Measurements from ENCODE around the gene DRG2. TPM values are rescaled to one million over a fixed set of nuclear protein-coding genes. Genes with fewer than 3 reads are reported as not detected.
A peak's percentile ranks its signal among the peaks of the same experiment; 100 is the strongest.

DRG2 gene
- total RNA-seq: 10 to 100 TPM; 43.6 to 53.2 TPM

GRCh38 chr17:18087610-18088491, at the start of gene DRG2:
DRG2 (plus strand) TSS chr17:18087948; CDS start chr17:18088024, 76 bp downstream.
- Mint-ChIP-seq H3K27me3 (no peaks in the 10 kb centered on the region), H3K9me3 (no peaks in the 10 kb centered on the region), H3K4me1 (peaks cover 16% of the 10 kb centered on the region), H3K4me3 (peak within 1 kb of the TSS; percentile 99), H3K36me3 (peaks cover 8% of the 10 kb centered on the region), H3K27ac (peak within 1 kb of the TSS; percentile 98)
- POLR2A ChIA-PET: no interaction called here
- ATAC-seq (ENCODE audit: low read depth): peak; percentile 92
- DNase-seq: peak; percentile 94

GRCh38 chr17:18038149-18038850, 49.4 kb upstream of the DRG2 start:
- H3K9me3 Mint-ChIP-seq: no peaks in the 10 kb centered on the region
- H3K27ac Mint-ChIP-seq: peak overlapping the region; percentile 97
- POLR2A ChIA-PET: interaction anchor here (0.6 to 1.5 kb wide), 2 partner anchors 9 to 361 kb away, joined by 3 to 5 read pairs; no protein-coding TSS in a partner anchor
- DNase-seq (no peak), ATAC-seq (ENCODE audit: low read depth) (no peak)
- no peaks in the 10 kb centered on the region for H3K27me3 Mint-ChIP-seq
- H3K36me3 Mint-ChIP-seq: peaks cover 4% of the 10 kb centered on the region
- peak overlapping the region; percentile 98 for H3K4me3 Mint-ChIP-seq
- peaks cover 36% of the 10 kb centered on the region for H3K4me1 Mint-ChIP-seq

- no peaks in the 10 kb centered on the region for H3K27me3 Mint-ChIP-seq
- H3K36me3 Mint-ChIP-seq: peaks cover 4% of the 10 kb centered on the region
- POLR2A ChIA-PET: interaction anchor here (1.5 kb wide), 1 partner anchor 362 kb away, joined by 3 read pairs; no protein-coding TSS in a partner anchor
- DNase-seq (peak; percentile 100), ATAC-seq (ENCODE audit: low read depth) (peak; percentile 90)
- H3K4me3 Mint-ChIP-seq: peak within 1 kb of the TSS; percentile 98
- H3K4me1 Mint-ChIP-seq: peaks cover 33% of the 10 kb centered on the region
- peak within 1 kb of the TSS; percentile 97 for H3K27ac Mint-ChIP-seq
- H3K9me3 Mint-ChIP-seq: no peaks in the 10 kb centered on the region
These were observed 48.8 kb upstream of the DRG2 start, which contains the start of the genes ATPAF2 and GID4 for GRCh38 chr17:18038861-18039534. ATPAF2 (minus strand) TSS chr17:18039168; CDS start chr17:18039013, 155 bp downstream. GID4 (plus strand) TSS chr17:18039408; CDS start chr17:18039465, 57 bp downstream.

GRCh38 chr17:18039535-18040260, 48.0 kb upstream of the DRG2 start:
- H3K27ac Mint-ChIP-seq: peak overlapping the region; percentile 97
- DNase-seq: no peak
- POLR2A ChIA-PET: interaction anchor here (1.5 kb wide), 1 partner anchor 362 kb away, joined by 3 read pairs; no protein-coding TSS in a partner anchor
- H3K27me3 Mint-ChIP-seq: no peaks in the 10 kb centered on the region
- H3K4me3 Mint-ChIP-seq: peak overlapping the region; percentile 98
- H3K4me1 Mint-ChIP-seq: peaks cover 33% of the 10 kb centered on the region
- H3K36me3 Mint-ChIP-seq: peaks cover 4% of the 10 kb centered on the region
- peak; percentile 40 for ATAC-seq (ENCODE audit: low read depth)
- H3K9me3 Mint-ChIP-seq: no peaks in the 10 kb centered on the region

- no peaks in the 10 kb centered on the region for H3K9me3 Mint-ChIP-seq
- ATAC-seq (ENCODE audit: low read depth) (no peak), DNase-seq (no peak)
- H3K27ac Mint-ChIP-seq: peak overlapping the region; percentile 85
- peaks cover 33% of the 10 kb centered on the region for H3K4me1 Mint-ChIP-seq
- H3K27me3 Mint-ChIP-seq: no peaks in the 10 kb centered on the region
- H3K4me3 Mint-ChIP-seq: peak overlapping the region; percentile 91
- POLR2A ChIA-PET: interaction anchor here (0.6 kb wide), 1 partner anchor 9 kb away, joined by 3 read pairs; no protein-coding TSS in a partner anchor
- peaks cover 4% of the 10 kb centered on the region for H3K36me3 Mint-ChIP-seq
These were observed 47.4 kb upstream of the DRG2 start for GRCh38 chr17:18040261-18040858.

- H3K4me1 Mint-ChIP-seq: peaks cover 29% of the 10 kb centered on the region
- POLR2A ChIA-PET: no interaction called here
These were observed 46.0 kb upstream of the DRG2 start for GRCh38 chr17:18041776-18042175.

GRCh38 chr17:18042983-18043382, 44.8 kb upstream of the DRG2 start:
- Mint-ChIP-seq H3K36me3 (peaks cover 10% of the 10 kb centered on the region), H3K27me3 (no peaks in the 10 kb centered on the region), H3K4me1 (peaks cover 20% of the 10 kb centered on the region), H3K9me3 (no peaks in the 10 kb centered on the region), H3K4me3 (no peak overlapping the region), H3K27ac (no peak overlapping the region)
- DNase-seq (no peak), ATAC-seq (ENCODE audit: low read depth) (no peak)
- POLR2A ChIA-PET: no interaction called here

More at GRCh38 chr17:18041776-18042175, 46.0 kb upstream of the DRG2 start:
- H3K27me3 Mint-ChIP-seq: no peaks in the 10 kb centered on the region
- H3K36me3 Mint-ChIP-seq: peaks cover 5% of the 10 kb centered on the region
- H3K4me3 Mint-ChIP-seq: no peak overlapping the region
- no peak for ATAC-seq (ENCODE audit: low read depth)
- H3K27ac Mint-ChIP-seq: no peak overlapping the region
- DNase-seq: no peak
- no peaks in the 10 kb centered on the region for H3K9me3 Mint-ChIP-seq

- Mint-ChIP-seq H3K4me3 (no peak overlapping the region), H3K27me3 (no peaks in the 10 kb centered on the region), H3K27ac (no peak overlapping the region), H3K4me1 (peaks cover 18% of the 10 kb centered on the region), H3K36me3 (peaks cover 10% of the 10 kb centered on the region), H3K9me3 (no peaks in the 10 kb centered on the region)
- POLR2A ChIA-PET: no interaction called here
- DNase-seq: no peak
- ATAC-seq (ENCODE audit: low read depth): no peak
These were observed 44.3 kb upstream of the DRG2 start for GRCh38 chr17:18043491-18043890.

GRCh38 chr17:18044609-18045008, 43.1 kb upstream of the DRG2 start:
- H3K9me3 Mint-ChIP-seq: no peaks in the 10 kb centered on the region
- H3K4me3 Mint-ChIP-seq: no peak overlapping the region
- peaks cover 18% of the 10 kb centered on the region for H3K4me1 Mint-ChIP-seq
- DNase-seq (no peak), ATAC-seq (ENCODE audit: low read depth) (no peak)
- no peaks in the 10 kb centered on the region for H3K27me3 Mint-ChIP-seq
- H3K36me3 Mint-ChIP-seq: peaks cover 8% of the 10 kb centered on the region
- POLR2A ChIA-PET: no interaction called here
- no peak overlapping the region for H3K27ac Mint-ChIP-seq

GRCh38 chr17:18045691-18046350, 41.9 kb upstream of the DRG2 start:
- peaks cover 8% of the 10 kb centered on the region for H3K36me3 Mint-ChIP-seq
- ATAC-seq (ENCODE audit: low read depth) (no peak), DNase-seq (no peak)
- H3K27ac Mint-ChIP-seq: no peak overlapping the region
- POLR2A ChIA-PET: interaction anchor here (0.7 kb wide), 1 partner anchor 819 kb away, joined by 3 read pairs; no protein-coding TSS in a partner anchor
- H3K4me1 Mint-ChIP-seq: peaks cover 10% of the 10 kb centered on the region
- H3K27me3 Mint-ChIP-seq: no peaks in the 10 kb centered on the region
- no peaks in the 10 kb centered on the region for H3K9me3 Mint-ChIP-seq
- H3K4me3 Mint-ChIP-seq: no peak overlapping the region

- Mint-ChIP-seq H3K9me3 (no peaks in the 10 kb centered on the region), H3K27ac (no peak overlapping the region), H3K4me3 (no peak overlapping the region), H3K27me3 (no peaks in the 10 kb centered on the region), H3K36me3 (peaks cover 17% of the 10 kb centered on the region), H3K4me1 (no peaks in the 10 kb centered on the region)
- POLR2A ChIA-PET: no interaction called here
- DNase-seq: no peak
- no peak for ATAC-seq (ENCODE audit: low read depth)
These were observed 32.2 kb upstream of the DRG2 start for GRCh38 chr17:18055597-18055996.

GRCh38 chr17:18056214-18056613, 31.5 kb upstream of the DRG2 start:
- Mint-ChIP-seq H3K27ac (no peak overlapping the region), H3K4me1 (no peaks in the 10 kb centered on the region), H3K36me3 (peaks cover 17% of the 10 kb centered on the region), H3K4me3 (no peak overlapping the region), H3K27me3 (no peaks in the 10 kb centered on the region), H3K9me3 (no peaks in the 10 kb centered on the region)
- no peak for ATAC-seq (ENCODE audit: low read depth)
- POLR2A ChIA-PET: no interaction called here
- DNase-seq: no peak
